WTC11 (cell line): ENCODE data around the gene PCDHGC5. TPM values are rescaled to one million over a fixed set of nuclear protein-coding genes. Genes with fewer than 3 reads are reported as not detected.
A peak's percentile ranks its signal among the peaks of the same experiment; 100 is the strongest.

ENCODE experiments used
- ATAC-seq: fragments of 200-7000 bp; cut with Tn5 transposase; 2 replicates; pipeline ENCODE4 v1.10.0; 2021; ENCODE audit warnings: mild to moderate bottlenecking, moderate library complexity
- CTCF ChIA-PET: fragments of 300-600 bp; sonication (Branson Sonifier 250); formaldehyde crosslinking; loops from one replicate; lab custom pipeline; 2021; ENCODE audit warnings: antibody characterized with exemption; lab: Charles Lee
- POLR2A ChIA-PET: fragments of 350-600 bp; sonication (Branson Sonifier 250); formaldehyde crosslinking; loops from one replicate; lab custom pipeline; 2021; ENCODE audit warnings: antibody characterized with exemption; lab: Charles Lee
- DNase-seq: peaks from one replicate; pipeline ENCODE4 v3.0.0; 2021; ENCODE audit warnings: low spot score
- H3K27ac Mint-ChIP-seq: 2 replicates; pipeline ENCODE4 v1.8.0; 2021; ENCODE audit warnings: mixed read lengths
- H3K27me3 Mint-ChIP-seq: 2 replicates; pipeline ENCODE4 v1.8.0; 2021; ENCODE audit warnings: low read depth, mild to moderate bottlenecking, moderate library complexity, mixed read lengths
- H3K36me3 Mint-ChIP-seq: 2 replicates; pipeline ENCODE4 v1.8.0; 2021; ENCODE audit warnings: mixed read lengths
- H3K4me1 Mint-ChIP-seq: 2 replicates; pipeline ENCODE4 v1.8.0; 2022; ENCODE audit warnings: mixed read lengths
- H3K4me3 Mint-ChIP-seq: 2 replicates; pipeline ENCODE4 v1.8.0; 2021; ENCODE audit warnings: mild to moderate bottlenecking, moderate library complexity, mixed read lengths
- H3K9me3 Mint-ChIP-seq: 2 replicates; pipeline ENCODE4 v1.8.0; 2021; ENCODE audit warnings: mixed read lengths
- CREM ChIP-seq: sonication (generic); formaldehyde crosslinking; IDR thresholded peaks from 2 replicates; pipeline ENCODE4 v1.8.1; 2022; ENCODE audit warnings: mild to moderate bottlenecking, missing genetic modification reagents, moderate library complexity
- E2F1 ChIP-seq: sonication (generic); formaldehyde crosslinking; IDR thresholded peaks from 2 replicates; pipeline ENCODE4 v1.8.0; 2022; ENCODE audit warnings: mild to moderate bottlenecking, missing genetic modification reagents
- ESRRA ChIP-seq: sonication (generic); formaldehyde crosslinking; IDR thresholded peaks from 2 replicates; pipeline ENCODE4 v1.8.1; 2022; ENCODE audit warnings: mild to moderate bottlenecking, missing genetic modification reagents, borderline replicate concordance
- IRF1 ChIP-seq: sonication (generic); formaldehyde crosslinking; IDR thresholded peaks from 2 replicates; pipeline ENCODE4 v1.8.0; 2023; ENCODE audit warnings: missing genetic modification reagents
- MLX ChIP-seq: sonication (generic); formaldehyde crosslinking; IDR thresholded peaks from 2 replicates; pipeline ENCODE4 v1.8.1; 2023; ENCODE audit warnings: mild to moderate bottlenecking, missing genetic modification reagents, moderate library complexity
- PREB ChIP-seq: sonication (generic); formaldehyde crosslinking; IDR thresholded peaks from 2 replicates; pipeline ENCODE4 v1.8.1; 2022; ENCODE audit warnings: mild to moderate bottlenecking, missing genetic modification reagents, moderate library complexity, borderline replicate concordance
- RORB ChIP-seq: fragments of 250-450 bp; sonication (Bioruptor Pico); IDR thresholded peaks from 2 replicates; pipeline ENCODE4 v1.9.0; 2021; ENCODE audit warnings: mild to moderate bottlenecking
- TEAD4 ChIP-seq: sonication (generic); formaldehyde crosslinking; IDR thresholded peaks from 2 replicates; pipeline ENCODE4 v1.8.0; 2022; ENCODE audit warnings: mild to moderate bottlenecking, missing genetic modification reagents
- ZNF138 ChIP-seq: sonication (generic); formaldehyde crosslinking; conservative IDR thresholded peaks from 2 replicates; pipeline ENCODE4 v1.8.1; 2022; ENCODE audit warnings: mild to moderate bottlenecking, moderate library complexity, missing genetic modification reagents
- ZNF281 ChIP-seq: sonication (generic); formaldehyde crosslinking; IDR thresholded peaks from 2 replicates; pipeline ENCODE4 v1.8.0; 2023; ENCODE audit warnings: mild to moderate bottlenecking, missing genetic modification reagents
- ZNF671 ChIP-seq: fragments of 250-450 bp; sonication (Bioruptor Pico); IDR thresholded peaks from 2 replicates; pipeline ENCODE4 v1.8.0; 2021; ENCODE audit warnings: mild to moderate bottlenecking
- ZSCAN18 ChIP-seq: fragments of 250-450 bp; sonication (Bioruptor Pico); IDR thresholded peaks from 2 replicates; pipeline ENCODE4 v2.1.2; 2022; ENCODE audit warnings: mild to moderate bottlenecking, moderate library complexity
- total RNA-seq: library from RNA; stranded (reverse); gene quantifications from 3 replicates; pipeline ENCODE4 v1.2.3, GENCODE V29; 2021
- TF ChIP-seq, protein P1 (sequence below): sonication (generic); formaldehyde crosslinking; IDR thresholded peaks from 2 replicates; pipeline ENCODE4 v1.8.1; 2022; ENCODE audit warnings: low read depth, missing genetic modification reagents, borderline replicate concordance
- TF ChIP-seq, protein P2 (sequence below): sonication (generic); formaldehyde crosslinking; IDR thresholded peaks from 2 replicates; pipeline ENCODE4 v1.8.0; 2023; ENCODE audit warnings: missing genetic modification reagents, mild to moderate bottlenecking, borderline replicate concordance

Gene PCDHGC5
- total RNA-seq, 1 experiment from 2014 or later = 1.5 TPM

- TF ChIP-seq ZNF281 (CRISPR knock-in tag) (no peak), TEAD4 (CRISPR knock-in tag) (no peak), ZSCAN18 (CRISPR knock-in tag) (no peak), MLX (no peak)
- TF ChIP-seq, protein P1, sequence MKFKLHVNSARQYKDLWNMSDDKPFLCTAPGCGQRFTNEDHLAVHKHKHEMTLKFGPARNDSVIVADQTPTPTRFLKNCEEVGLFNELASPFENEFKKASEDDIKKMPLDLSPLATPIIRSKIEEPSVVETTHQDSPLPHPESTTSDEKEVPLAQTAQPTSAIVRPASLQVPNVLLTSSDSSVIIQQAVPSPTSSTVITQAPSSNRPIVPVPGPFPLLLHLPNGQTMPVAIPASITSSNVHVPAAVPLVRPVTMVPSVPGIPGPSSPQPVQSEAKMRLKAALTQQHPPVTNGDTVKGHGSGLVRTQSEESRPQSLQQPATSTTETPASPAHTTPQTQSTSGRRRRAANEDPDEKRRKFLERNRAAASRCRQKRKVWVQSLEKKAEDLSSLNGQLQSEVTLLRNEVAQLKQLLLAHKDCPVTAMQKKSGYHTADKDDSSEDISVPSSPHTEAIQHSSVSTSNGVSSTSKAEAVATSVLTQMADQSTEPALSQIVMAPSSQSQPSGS (CRISPR knock-in tag) = no peak
- TF ChIP-seq, all 79 proteins: peak for 0
Measured at GRCh38 chr5:141484310-141484640, 4.6 kb upstream of the PCDHGC5 start (continued).

DNA sequence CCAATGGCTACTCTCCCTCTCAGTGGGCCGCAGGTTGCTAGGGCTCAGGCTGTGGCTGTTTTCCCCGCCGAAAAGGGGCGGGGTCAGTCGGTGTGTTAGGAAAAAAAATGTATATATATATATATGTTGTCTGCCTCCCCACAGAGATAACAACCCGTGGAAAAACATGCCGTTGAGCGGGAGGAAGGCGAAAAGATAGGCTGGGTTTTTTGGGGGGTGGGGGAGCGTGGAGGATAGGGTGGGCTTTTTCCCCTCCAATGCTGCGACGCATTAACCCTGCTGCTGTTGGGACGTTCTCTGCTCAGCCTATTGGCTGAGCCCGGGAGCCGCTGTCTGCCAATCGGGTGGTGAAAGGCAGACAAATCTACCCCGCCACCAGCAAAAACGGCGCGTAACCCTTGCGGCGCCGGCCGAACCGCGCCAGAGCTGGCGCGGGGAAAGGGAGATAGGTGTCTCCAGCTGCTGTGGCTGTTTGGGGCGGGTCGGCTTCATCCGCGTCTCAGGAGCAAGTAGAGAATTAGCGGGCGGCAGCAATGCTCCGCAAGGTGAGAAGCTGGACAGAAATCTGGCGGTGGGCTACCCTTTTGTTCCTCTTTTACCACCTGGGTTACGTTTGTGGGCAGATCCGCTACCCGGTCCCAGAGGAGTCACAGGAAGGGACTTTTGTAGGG lies 4.1 kb upstream of the PCDHGC5 start, which contains the start of gene PCDHGC4:
PCDHGC4 (plus strand) TSS at position 390 of the 671 bp plus-strand sequence; CDS start at position 534, 144 bp downstream.
- Mint-ChIP-seq H3K27me3 (peaks cover 33% of the 10 kb centered on the region), H3K4me1 (peaks cover 60% of the 10 kb centered on the region)
- ATAC-seq = peak; percentile 89
- TF ChIP-seq ZNF671 (CRISPR knock-in tag) (no peak), IRF1 (CRISPR knock-in tag) (no peak), E2F1 (no peak), ZSCAN18 (CRISPR knock-in tag) (no peak), ZNF138 (CRISPR knock-in tag) (no peak), PREB (no peak), RORB (no peak), ESRRA (CRISPR knock-in tag) (no peak), CREM (CRISPR knock-in tag) (0 out of 2 replicates have a peak, but pooled peaks have one; percentile 5)
- TF ChIP-seq, protein P2, sequence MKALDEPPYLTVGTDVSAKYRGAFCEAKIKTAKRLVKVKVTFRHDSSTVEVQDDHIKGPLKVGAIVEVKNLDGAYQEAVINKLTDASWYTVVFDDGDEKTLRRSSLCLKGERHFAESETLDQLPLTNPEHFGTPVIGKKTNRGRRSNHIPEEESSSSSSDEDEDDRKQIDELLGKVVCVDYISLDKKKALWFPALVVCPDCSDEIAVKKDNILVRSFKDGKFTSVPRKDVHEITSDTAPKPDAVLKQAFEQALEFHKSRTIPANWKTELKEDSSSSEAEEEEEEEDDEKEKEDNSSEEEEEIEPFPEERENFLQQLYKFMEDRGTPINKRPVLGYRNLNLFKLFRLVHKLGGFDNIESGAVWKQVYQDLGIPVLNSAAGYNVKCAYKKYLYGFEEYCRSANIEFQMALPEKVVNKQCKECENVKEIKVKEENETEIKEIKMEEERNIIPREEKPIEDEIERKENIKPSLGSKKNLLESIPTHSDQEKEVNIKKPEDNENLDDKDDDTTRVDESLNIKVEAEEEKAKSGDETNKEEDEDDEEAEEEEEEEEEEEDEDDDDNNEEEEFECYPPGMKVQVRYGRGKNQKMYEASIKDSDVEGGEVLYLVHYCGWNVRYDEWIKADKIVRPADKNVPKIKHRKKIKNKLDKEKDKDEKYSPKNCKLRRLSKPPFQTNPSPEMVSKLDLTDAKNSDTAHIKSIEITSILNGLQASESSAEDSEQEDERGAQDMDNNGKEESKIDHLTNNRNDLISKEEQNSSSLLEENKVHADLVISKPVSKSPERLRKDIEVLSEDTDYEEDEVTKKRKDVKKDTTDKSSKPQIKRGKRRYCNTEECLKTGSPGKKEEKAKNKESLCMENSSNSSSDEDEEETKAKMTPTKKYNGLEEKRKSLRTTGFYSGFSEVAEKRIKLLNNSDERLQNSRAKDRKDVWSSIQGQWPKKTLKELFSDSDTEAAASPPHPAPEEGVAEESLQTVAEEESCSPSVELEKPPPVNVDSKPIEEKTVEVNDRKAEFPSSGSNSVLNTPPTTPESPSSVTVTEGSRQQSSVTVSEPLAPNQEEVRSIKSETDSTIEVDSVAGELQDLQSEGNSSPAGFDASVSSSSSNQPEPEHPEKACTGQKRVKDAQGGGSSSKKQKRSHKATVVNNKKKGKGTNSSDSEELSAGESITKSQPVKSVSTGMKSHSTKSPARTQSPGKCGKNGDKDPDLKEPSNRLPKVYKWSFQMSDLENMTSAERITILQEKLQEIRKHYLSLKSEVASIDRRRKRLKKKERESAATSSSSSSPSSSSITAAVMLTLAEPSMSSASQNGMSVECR (CRISPR knock-in tag) = 0 out of 2 replicates have a peak, but pooled peaks have one; percentile 15
- TF ChIP-seq, protein P1 (CRISPR knock-in tag) = no peak

More for the DNA sequence above, 4.1 kb upstream of the PCDHGC5 start, which contains the start of gene PCDHGC4:
- ChIA-PET POLR2A (interaction anchor here (0.8 to 2.8 kb wide), 5 partner anchors 8 to 71 kb away, joined by 3 to 17 read pairs (median 4); partner anchors contain the start of gene PCDHGA10), CTCF (interaction anchor here (0.5 to 4.6 kb wide), 22 partner anchors 9 to 390 kb away, joined by 3 to 42 read pairs (median 6); partner anchors contain the start of genes PCDHB14, PCDHB15, PCDHB16 and PCDHB2)
- Mint-ChIP-seq H3K36me3 (peaks cover 9% of the 10 kb centered on the region), H3K9me3 (no peaks in the 10 kb centered on the region), H3K27ac (peak within 1 kb of the TSS; percentile 90), H3K4me3 (peak within 1 kb of the TSS; percentile 71)
- DNase-seq = peak; percentile 84
